HPDE6-E6E7 (cell line): ENCODE results near the gene KCNH3.
"Not testable (repeated sequence)": the region's sequence is repeated elsewhere in the genome, so short reads cannot be mapped to it uniquely, and the experiment has no call there.

Experiments
- DNase-seq: peaks from one replicate; pipeline ENCODE4 v3.0.0; 2011; ENCODE audit warnings: missing footprints; ENCODE audit errors: extremely low spot score

KCNH3 gene

GRCh38 chr12:49585477-49586459 is 46.9 kb downstream of the KCNH3 start:
- no peak for DNase-seq

DNA sequence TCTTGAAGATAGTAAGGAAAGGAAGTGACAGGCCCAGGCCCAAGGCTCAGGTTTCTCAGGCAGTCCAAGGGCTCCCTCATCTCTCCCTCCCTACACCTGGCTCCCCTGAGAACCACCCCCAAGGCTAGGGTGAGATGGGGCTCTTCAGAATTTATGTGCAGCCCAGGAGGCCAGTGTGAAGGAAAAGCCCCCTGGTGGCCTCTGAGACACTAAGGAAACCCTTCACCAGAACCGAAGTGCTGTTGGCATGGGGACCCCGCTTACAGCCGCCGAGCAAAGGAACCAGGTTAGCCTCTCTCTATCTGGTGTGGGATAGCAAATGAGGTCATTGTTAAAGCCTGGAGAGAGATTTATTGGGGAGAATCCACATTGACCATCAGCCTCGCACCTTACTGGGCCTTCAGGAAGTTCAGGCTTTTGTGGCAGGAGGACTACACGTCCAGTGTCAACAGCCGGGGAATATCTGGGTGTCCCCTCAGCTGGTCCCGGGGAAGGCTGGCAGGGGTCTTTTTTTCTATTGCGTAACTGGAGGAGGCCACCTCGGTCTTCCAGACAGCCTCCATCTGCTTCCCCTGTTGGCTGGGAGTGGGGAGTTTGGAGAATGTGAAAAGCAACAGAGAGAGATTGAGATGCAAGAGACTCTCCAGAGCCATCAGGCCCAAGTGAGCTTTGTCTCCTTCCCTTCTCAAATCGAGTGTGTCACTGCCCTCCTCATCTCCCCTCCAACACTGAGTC is 48.5 kb downstream of the KCNH3 start:
- DNase-seq: no peak

GRCh38 chr12:49588281-49588680 is 49.5 kb downstream of the KCNH3 start:
- DNase-seq: no peak

DNA sequence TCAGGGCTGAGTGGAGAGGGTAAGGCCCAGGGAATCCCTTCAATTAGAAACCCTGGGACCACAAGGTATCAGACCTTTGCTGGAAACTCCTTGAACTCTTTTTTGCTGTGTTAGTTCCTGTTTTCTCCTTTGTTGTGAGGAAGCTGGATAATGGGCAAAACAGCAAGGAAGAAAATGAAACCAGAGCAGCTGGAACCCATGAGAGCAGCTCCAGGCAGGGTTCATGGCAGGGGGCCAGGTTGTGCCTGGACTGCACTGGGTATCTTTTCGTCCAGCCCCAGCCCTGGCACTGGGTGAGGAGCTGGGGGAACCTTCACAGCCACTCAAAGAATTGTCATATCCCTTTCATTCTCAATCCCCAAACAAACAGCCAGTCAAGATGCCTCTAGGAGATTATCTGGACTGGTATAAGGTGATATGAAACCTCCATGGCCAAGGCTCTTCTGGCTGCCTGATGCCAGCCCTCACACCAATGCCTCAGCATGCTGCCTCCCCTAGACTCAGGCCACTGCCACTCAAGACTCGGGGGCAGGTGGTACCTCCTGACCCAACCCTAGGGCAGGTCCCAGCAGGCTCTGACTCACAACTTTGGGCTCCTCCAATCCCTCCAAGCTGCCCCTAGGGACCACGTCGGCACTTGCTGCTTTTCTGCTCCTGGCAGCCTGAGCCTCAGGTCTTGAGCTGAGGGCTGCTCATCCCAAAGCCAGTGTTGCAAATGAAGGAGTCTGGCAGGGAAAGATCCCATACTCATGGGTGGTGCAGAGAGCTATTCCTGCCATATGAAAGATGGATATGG is 50.1 kb downstream of the KCNH3 start:
- DNase-seq: no peak

GRCh38 chr12:49598527-49598926 is 59.7 kb downstream of the KCNH3 start:
- DNase-seq: no peak

GRCh38 chr12:49599961-49600360 is 61.1 kb downstream of the KCNH3 start:
- no peak for DNase-seq

DNA sequence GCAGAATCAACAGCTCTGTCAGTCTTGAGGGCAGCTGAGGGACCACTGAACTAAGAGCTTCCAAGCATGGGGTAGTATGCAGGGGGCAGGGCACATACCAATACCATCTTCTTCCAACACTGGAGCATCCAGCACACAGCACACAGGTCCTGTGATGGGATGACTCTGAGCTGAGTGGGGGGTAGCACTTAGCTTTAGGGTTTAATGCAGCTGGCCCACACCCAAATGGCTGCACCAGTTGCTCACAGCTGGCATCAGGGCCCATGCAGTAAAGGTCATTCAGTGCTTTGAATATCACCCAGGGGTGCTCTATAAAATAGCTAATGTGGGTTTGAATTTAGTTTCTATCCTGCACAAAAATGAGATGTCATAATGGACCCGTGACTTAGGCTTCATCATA is 64.9 kb downstream of the KCNH3 start:
- DNase-seq: no peak

DNA sequence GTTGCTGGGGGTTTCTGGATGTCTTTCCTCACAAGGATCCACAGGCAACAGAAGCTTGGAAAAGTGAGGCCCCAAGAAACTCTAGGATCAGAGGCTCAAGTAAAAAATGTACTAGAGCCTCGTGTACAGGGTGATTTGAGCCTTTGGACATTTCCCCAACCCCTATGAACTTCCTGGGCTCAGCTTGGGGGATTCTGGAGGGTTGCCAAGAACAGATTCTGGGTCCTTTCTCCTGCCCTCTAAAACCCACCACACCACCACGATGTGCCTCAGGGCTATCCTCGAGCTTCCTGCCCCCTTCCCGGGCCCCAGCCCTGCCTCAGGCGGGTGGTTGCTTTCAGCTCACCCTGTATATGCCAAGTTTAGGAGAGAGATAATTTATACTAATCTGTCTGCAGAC is 66.0 kb downstream of the KCNH3 start:
- DNase-seq: no peak

- DNase-seq: not testable (repeated sequence)
Observed at GRCh38 chr12:49605539-49605938, 66.7 kb downstream of the KCNH3 start, which contains the start of gene FAM186B. Gene FAM186B, minus strand, starts transcription at chr12:49605639. Its CDS starts 162 bp downstream, at chr12:49605477.
